KG1 (cell line): ENCODE data around the gene L3MBTL1.

Source experiments
- DNase-seq: peaks from one replicate; lab custom pipeline; 2025; lab: John Stamatoyannopoulos, UW

L3MBTL1 gene

GRCh38 chr20:43535370-43536004 lies 28.0 kb downstream of the L3MBTL1 start:
- DNase-seq: no peak

- DNase-seq: no peak
Observed at GRCh38 chr20:43536041-43536816, 28.7 kb downstream of the L3MBTL1 start.

GRCh38 chr20:43536817-43537440 lies 29.4 kb downstream of the L3MBTL1 start:
- no peak for DNase-seq

GRCh38 chr20:43537921-43538877 lies 30.7 kb downstream of the L3MBTL1 start:
- DNase-seq: peak; percentile 5

GRCh38 chr20:43538878-43539700 lies 31.6 kb downstream of the L3MBTL1 start:
- DNase-seq: no peak

GRCh38 chr20:43539975-43540672 lies 32.6 kb downstream of the L3MBTL1 start:
- DNase-seq: no peak

- DNase-seq: no peak
Observed at GRCh38 chr20:43540673-43541060, 33.2 kb downstream of the L3MBTL1 start.

GRCh38 chr20:43541214-43541613 lies 33.7 kb downstream of the L3MBTL1 start:
- no peak for DNase-seq

GRCh38 chr20:43542161-43542560 lies 34.7 kb downstream of the L3MBTL1 start:
- DNase-seq: no peak

- DNase-seq: no peak
Observed at GRCh38 chr20:43542674-43543073, 35.2 kb downstream of the L3MBTL1 start.

- no peak for DNase-seq
Observed at GRCh38 chr20:43543138-43543537, 35.6 kb downstream of the L3MBTL1 start.

- no peak for DNase-seq
Observed at GRCh38 chr20:43544501-43544900, 37.0 kb downstream of the L3MBTL1 start.

GRCh38 chr20:43545837-43546578 lies 38.5 kb downstream of the L3MBTL1 start:
- no peak for DNase-seq

- no peak for DNase-seq
Observed at GRCh38 chr20:43548273-43548880, 40.9 kb downstream of the L3MBTL1 start.

GRCh38 chr20:43549416-43550065 lies 42.0 kb downstream of the L3MBTL1 start:
- DNase-seq: no peak

GRCh38 chr20:43550456-43550855 lies 43.0 kb downstream of the L3MBTL1 start:
- no peak for DNase-seq

GRCh38 chr20:43554369-43554768 lies 46.9 kb downstream of the L3MBTL1 start:
- no peak for DNase-seq

- DNase-seq: no peak
Observed at GRCh38 chr20:43558412-43559146, 51.1 kb downstream of the L3MBTL1 start, which contains the start of gene SGK2. SGK2 (plus strand) TSS chr20:43559027; CDS start chr20:43566496, 7,469 bp downstream.
